ENCODE results near the gene SLC11A1.

DNA sequence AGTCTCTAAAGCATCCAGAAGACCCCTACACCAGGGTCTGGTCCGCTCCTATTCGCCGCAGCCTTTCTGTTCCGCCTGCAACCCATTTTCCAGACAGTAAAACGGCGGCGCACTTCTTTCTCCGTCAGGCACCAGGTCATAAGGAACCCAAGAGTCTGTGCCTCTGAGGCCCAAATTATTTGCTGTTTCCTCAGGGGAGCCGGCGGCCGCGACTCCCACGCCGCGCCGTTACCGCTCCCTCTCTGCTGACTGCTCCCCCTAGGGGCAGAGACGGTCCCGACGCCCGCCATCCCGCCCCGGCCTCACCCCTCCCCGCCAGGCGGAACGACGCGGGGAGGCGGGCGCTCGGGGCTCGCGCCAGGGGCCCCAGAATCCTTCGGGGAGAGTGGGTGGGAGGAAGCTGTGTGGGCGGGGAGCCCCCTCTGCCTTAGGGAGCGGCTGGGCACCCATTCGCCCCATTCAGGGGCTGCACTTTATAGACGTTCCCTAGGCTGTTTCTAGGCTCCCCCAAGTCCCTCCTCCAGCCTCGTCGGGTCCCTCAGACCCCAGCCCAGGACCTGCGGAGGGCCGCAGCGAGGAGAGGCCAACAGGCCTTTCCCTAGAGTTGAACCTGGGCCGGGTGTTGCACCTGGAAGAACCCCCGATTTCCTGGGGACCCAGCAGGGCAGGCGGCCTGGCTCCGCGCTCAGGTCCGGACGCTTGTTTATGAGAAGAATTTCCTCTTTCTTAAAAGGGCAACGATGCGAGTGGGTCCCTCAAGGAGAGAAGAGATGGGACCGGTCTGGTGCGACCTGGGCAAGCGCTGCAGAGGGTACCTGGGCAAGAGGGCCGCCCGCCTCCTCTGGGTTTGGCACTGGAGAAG is 14.0 kb downstream of the SLC11A1 start:
- no peak for TF ChIP-seq POLR2A (IDR thresholded peaks at IDR 0.05)
- TF ChIP-seq, protein P1, sequence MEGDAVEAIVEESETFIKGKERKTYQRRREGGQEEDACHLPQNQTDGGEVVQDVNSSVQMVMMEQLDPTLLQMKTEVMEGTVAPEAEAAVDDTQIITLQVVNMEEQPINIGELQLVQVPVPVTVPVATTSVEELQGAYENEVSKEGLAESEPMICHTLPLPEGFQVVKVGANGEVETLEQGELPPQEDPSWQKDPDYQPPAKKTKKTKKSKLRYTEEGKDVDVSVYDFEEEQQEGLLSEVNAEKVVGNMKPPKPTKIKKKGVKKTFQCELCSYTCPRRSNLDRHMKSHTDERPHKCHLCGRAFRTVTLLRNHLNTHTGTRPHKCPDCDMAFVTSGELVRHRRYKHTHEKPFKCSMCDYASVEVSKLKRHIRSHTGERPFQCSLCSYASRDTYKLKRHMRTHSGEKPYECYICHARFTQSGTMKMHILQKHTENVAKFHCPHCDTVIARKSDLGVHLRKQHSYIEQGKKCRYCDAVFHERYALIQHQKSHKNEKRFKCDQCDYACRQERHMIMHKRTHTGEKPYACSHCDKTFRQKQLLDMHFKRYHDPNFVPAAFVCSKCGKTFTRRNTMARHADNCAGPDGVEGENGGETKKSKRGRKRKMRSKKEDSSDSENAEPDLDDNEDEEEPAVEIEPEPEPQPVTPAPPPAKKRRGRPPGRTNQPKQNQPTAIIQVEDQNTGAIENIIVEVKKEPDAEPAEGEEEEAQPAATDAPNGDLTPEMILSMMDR (IDR thresholded peaks at IDR 0.05), result peak; percentile 88 to 95 (median 94)
